ENCODE results near the gene A2M.

A2M gene

GRCh38 chr12:9099552-9100190 is 16.0 kb downstream of the A2M start:
- TF ChIP-seq, protein P1, sequence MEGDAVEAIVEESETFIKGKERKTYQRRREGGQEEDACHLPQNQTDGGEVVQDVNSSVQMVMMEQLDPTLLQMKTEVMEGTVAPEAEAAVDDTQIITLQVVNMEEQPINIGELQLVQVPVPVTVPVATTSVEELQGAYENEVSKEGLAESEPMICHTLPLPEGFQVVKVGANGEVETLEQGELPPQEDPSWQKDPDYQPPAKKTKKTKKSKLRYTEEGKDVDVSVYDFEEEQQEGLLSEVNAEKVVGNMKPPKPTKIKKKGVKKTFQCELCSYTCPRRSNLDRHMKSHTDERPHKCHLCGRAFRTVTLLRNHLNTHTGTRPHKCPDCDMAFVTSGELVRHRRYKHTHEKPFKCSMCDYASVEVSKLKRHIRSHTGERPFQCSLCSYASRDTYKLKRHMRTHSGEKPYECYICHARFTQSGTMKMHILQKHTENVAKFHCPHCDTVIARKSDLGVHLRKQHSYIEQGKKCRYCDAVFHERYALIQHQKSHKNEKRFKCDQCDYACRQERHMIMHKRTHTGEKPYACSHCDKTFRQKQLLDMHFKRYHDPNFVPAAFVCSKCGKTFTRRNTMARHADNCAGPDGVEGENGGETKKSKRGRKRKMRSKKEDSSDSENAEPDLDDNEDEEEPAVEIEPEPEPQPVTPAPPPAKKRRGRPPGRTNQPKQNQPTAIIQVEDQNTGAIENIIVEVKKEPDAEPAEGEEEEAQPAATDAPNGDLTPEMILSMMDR (IDR thresholded peaks at IDR 0.05; ENCODE audit: low read depth, low read length, missing control alignments): no peak

DNA sequence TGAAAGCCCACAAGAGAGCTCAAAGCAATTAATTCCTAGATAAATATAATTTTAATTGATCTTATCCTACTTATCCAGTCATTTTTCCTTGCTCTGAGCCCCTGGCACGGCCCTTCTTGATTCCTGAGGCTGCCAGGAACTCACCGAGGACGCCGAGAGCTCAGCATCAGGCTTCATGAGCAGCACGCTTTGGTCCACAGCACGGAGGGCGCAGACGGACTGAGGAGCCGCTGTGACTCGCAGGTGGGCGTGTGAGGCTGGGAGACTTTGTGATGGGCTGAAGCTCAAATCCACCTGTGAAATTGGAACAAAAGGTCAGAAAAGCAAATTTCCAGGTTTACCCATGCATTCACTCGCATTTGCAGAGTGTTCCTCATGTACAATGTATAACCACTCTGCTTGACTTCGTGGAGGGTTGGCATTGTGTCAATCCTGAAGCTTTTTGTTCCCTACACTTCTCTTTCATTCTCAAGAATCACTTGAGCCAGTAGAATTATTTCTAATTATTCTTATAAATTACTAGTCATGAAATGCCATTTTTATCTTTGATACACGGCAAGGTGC is 17.2 kb downstream of the A2M start:
- in situ Hi-C loops (cut with HindIII; ENCODE audit: low pct_ligation_motif_present, low sequenced_read_pairs): no loop called here
- no peak overlapping the region for H3K27ac ChIP-seq
- no peak overlapping the region for H3K4me3 ChIP-seq (ENCODE audit: low read depth, low read length)
- TF ChIP-seq, protein P1 (IDR thresholded peaks at IDR 0.05; ENCODE audit: low read depth, low read length, missing control alignments): no peak
- no peak for DNase-seq
- no peaks in the 10 kb centered on the region for H3K36me3 ChIP-seq (replicated peaks)
- no peaks in the 10 kb centered on the region for H3K27me3 ChIP-seq (replicated peaks)

More at GRCh38 chr12:9099552-9100190, 16.0 kb downstream of the A2M start:
- Histone ChIP-seq H3K27ac (no peak overlapping the region), H3K36me3 (replicated peaks) (no peaks in the 10 kb centered on the region), H3K27me3 (replicated peaks) (no peaks in the 10 kb centered on the region), H3K4me3 (ENCODE audit: low read depth, low read length) (no peak overlapping the region)
- in situ Hi-C loops (cut with HindIII; ENCODE audit: low pct_ligation_motif_present, low sequenced_read_pairs): no loop called here
- no peak for DNase-seq

GRCh38 chr12:9098115-9098452 is 17.6 kb downstream of the A2M start:
- H3K36me3 ChIP-seq (replicated peaks): no peaks in the 10 kb centered on the region
- no peak overlapping the region for H3K27ac ChIP-seq
- no peaks in the 10 kb centered on the region for H3K27me3 ChIP-seq (replicated peaks)
- TF ChIP-seq, protein P1 (IDR thresholded peaks at IDR 0.05; ENCODE audit: low read depth, low read length, missing control alignments): no peak
- in situ Hi-C loops (cut with HindIII; ENCODE audit: low pct_ligation_motif_present, low sequenced_read_pairs): no loop called here
- H3K4me3 ChIP-seq (ENCODE audit: low read depth, low read length): no peak overlapping the region
- DNase-seq: no peak

GRCh38 chr12:9096563-9097176 is 19.0 kb downstream of the A2M start:
- no peak overlapping the region for H3K27ac ChIP-seq
- no peaks in the 10 kb centered on the region for H3K27me3 ChIP-seq (replicated peaks)
- DNase-seq: no peak
- H3K36me3 ChIP-seq (replicated peaks): no peaks in the 10 kb centered on the region
- TF ChIP-seq, protein P1 (IDR thresholded peaks at IDR 0.05; ENCODE audit: low read depth, low read length, missing control alignments): no peak
- in situ Hi-C loops (cut with HindIII; ENCODE audit: low pct_ligation_motif_present, low sequenced_read_pairs): no loop called here
- no peak overlapping the region for H3K4me3 ChIP-seq (ENCODE audit: low read depth, low read length)

GRCh38 chr12:9095322-9095721 is 20.4 kb downstream of the A2M start:
- no peaks in the 10 kb centered on the region for H3K36me3 ChIP-seq (replicated peaks)
- no peak for DNase-seq
- no peak overlapping the region for H3K27ac ChIP-seq
- TF ChIP-seq, protein P1 (IDR thresholded peaks at IDR 0.05; ENCODE audit: low read depth, low read length, missing control alignments): no peak
- in situ Hi-C loops (cut with HindIII; ENCODE audit: low pct_ligation_motif_present, low sequenced_read_pairs): no loop called here
- no peak overlapping the region for H3K4me3 ChIP-seq (ENCODE audit: low read depth, low read length)
- H3K27me3 ChIP-seq (replicated peaks): no peaks in the 10 kb centered on the region

Measured in brain microvascular endothelial cell (primary cell).